Gastroesophageal sphincter (tissue), 4 donors: Measurements from ENCODE around the gene ASIC4. TPM values are rescaled to one million over a fixed set of nuclear protein-coding genes. Genes with fewer than 3 reads are reported as not detected.

Experiments used
- ATAC-seq: fragments of 150-250 bp; one replicate; pipeline ENCODE4 v1.9.1; 2016; ENCODE audit warnings: mild to moderate bottlenecking, moderate library complexity
- H3K27ac ChIP-seq, 4 donors: fragments of 200-600 bp; sonication (generic) in 3 of 4; 1 replicate in 3 of 4; 2 replicates in 1 of 4; pipeline ENCODE4 v1.5.1; 2016 to 2019
- H3K27me3 ChIP-seq: fragments of 200-600 bp; sonication (generic); one replicate; pipeline ENCODE4 v1.5.1; 2019
- H3K36me3 ChIP-seq, 2 donors: fragments of 200-600 bp; sonication (generic); one replicate each; pipeline ENCODE4 v1.5.1; 2019; ENCODE audit warnings: control low read depth in 1 of 2
- H3K4me1 ChIP-seq, 3 donors: fragments of 200-600 bp; sonication (generic); 1 replicate in 2 of 3; 2 replicates in 1 of 3; pipeline ENCODE4 v1.5.1; 2016 to 2019; ENCODE audit warnings: control low read depth in 2 of 3
- H3K4me3 ChIP-seq, 2 donors: fragments of 200-600 bp; sonication (generic); one replicate each; pipeline ENCODE4 v1.5.1; 2019; ENCODE audit warnings: mild to moderate bottlenecking in 1 of 2, moderate library complexity in 1 of 2
- H3K9me3 ChIP-seq, 3 donors: fragments of 200-600 bp; sonication (generic); one replicate each; pipeline ENCODE4 v1.5.1; 2017 to 2019; ENCODE audit warnings: control low read depth in 2 of 3
- EP300 ChIP-seq: sonication (generic); formaldehyde crosslinking; IDR thresholded peaks from one replicate; pipeline ENCODE4 v1.6.1; 2017; ENCODE audit warnings: antibody characterized with exemption, mild to moderate bottlenecking
- POLR2A ChIP-seq, 2 donors: fragments of 450-650 bp; IDR thresholded peaks; one replicate each; pipeline ENCODE4 v1.6.1; 2017; ENCODE audit warnings: antibody characterized with exemption in 2 of 2, mild to moderate bottlenecking in 2 of 2, moderate library complexity in 1 of 2
- POLR2AphosphoS5 ChIP-seq: sonication (generic); formaldehyde crosslinking; IDR thresholded peaks from one replicate; pipeline ENCODE4 v1.6.1; 2017; ENCODE audit warnings: antibody characterized with exemption
- WGBS, 2 donors: methylation state at CpG; one replicate each; pipeline ENCODE4 v1.1.5; 2018; ENCODE audit warnings: low coverage in 1 of 2; 5-methylcytosine and 5-hydroxymethylcytosine counted together
- total RNA-seq, 4 donors: library from RNA; depleted of rRNA; stranded (reverse); fragments of >200 nt; gene quantifications; one replicate each; pipeline ENCODE4 v1.1.0, GENCODE V29; 2016
- TF ChIP-seq, protein P1 (sequence below), 4 experiments: fragments of 200-600 bp in 2 of 4; fragments of 450-650 bp in 2 of 4; sonication (generic) in 1 of 4; IDR thresholded peaks; one replicate each; pipeline ENCODE4 v1.5.1; 2017 to 2019; ENCODE audit warnings: antibody characterized with exemption in 4 of 4, mild to moderate bottlenecking in 2 of 4, moderate library complexity in 2 of 4

ASIC4 gene
- total RNA-seq, 4 donors from 2014 or later, result 0.16 TPM; not detected in 3

DNA sequence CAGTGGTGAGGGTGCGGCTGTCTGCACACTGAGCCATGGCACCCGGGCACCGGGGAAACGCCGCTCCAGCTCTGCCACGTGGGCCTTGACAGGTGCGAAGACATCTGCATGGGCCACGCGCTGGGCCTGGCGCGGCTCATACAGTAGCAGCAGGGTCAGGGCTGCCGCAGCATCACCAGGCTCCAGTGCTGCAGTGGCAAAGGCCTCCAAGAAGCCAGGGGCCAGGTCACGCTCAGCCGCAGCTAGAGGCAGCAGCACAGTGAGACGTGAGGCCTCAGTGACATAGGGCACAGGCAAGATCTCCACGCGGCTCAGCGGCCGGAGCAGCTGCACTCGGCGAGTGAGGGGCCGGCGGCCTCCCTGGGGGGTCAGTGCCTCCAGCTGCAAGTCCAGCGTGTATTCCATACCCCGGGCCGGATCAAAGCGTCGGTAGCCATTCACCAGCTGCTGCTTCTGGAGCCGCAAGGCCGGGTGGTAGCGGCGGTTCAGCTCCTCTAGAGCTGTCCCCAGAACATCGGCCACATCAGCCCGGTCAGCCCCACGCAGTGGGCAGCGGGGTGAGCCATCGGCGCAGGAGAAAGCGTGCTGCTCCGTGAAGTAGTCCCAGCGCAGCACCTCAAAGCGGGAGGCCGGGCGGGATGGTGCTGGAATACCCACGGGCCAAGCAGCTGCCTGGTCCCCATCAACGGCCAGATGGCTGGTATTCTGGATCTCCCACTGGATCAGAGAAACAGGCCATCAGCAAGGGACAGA lies 25.8 kb downstream of the ASIC4 start:
- Histone ChIP-seq H3K27me3 (no peaks in the 10 kb centered on the region), H3K9me3 (no peaks in the 10 kb centered on the region), H3K27ac (no peak overlapping the region), H3K4me1 (peaks cover 0 to 56% (median 14%) of the 10 kb centered on the region in 3 donors), H3K36me3 (peaks cover 0 to 29% of the 10 kb centered on the region in 2 donors), H3K4me3 (no peak overlapping the region)
- WGBS, 2 donors, result 80 to 91% methylated on average over 1 to 14 of the region's 46 CpGs
- TF ChIP-seq, protein P1, sequence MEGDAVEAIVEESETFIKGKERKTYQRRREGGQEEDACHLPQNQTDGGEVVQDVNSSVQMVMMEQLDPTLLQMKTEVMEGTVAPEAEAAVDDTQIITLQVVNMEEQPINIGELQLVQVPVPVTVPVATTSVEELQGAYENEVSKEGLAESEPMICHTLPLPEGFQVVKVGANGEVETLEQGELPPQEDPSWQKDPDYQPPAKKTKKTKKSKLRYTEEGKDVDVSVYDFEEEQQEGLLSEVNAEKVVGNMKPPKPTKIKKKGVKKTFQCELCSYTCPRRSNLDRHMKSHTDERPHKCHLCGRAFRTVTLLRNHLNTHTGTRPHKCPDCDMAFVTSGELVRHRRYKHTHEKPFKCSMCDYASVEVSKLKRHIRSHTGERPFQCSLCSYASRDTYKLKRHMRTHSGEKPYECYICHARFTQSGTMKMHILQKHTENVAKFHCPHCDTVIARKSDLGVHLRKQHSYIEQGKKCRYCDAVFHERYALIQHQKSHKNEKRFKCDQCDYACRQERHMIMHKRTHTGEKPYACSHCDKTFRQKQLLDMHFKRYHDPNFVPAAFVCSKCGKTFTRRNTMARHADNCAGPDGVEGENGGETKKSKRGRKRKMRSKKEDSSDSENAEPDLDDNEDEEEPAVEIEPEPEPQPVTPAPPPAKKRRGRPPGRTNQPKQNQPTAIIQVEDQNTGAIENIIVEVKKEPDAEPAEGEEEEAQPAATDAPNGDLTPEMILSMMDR (IDR thresholded peaks at IDR 0.05), result no peak
- TF ChIP-seq POLR2A (IDR thresholded peaks at IDR 0.05), result no peak
- no peak for TF ChIP-seq EP300
- no peak for TF ChIP-seq POLR2AphosphoS5
- no peak for ATAC-seq

DNA sequence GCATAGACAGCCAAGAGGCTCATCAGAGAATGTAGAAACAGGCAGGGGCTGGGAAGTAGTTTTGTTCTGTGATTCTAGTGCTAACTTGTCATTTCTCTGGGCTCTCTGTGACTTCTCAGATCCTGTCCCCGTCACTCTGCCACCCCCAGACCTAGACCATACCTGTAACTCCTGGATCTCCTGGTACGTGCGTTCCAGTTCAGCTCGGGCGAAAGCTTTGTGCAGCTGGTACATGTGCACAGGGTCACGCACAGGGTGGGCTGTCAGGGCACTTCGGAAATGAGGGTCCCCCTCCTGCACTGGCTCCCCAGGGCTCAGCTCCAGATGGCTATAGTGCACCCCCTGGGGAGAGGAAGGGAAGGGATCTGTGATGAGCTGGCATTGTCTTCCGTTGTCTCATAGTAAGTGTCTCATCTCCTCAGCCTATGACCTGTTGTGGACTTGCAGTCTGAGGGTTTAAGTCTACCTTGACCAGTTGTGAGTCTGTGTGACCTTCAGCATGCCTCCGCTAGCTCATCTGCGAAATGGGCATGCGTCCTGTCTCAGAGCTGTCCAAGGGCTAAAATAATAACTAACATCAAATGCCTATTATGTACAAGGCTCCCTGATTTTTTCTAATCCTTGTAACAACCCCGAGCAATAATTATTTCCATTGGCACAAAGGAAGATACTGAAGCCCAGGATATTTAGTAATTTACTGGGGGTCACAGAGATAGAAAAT lies 26.7 kb downstream of the ASIC4 start:
- Histone ChIP-seq H3K36me3 (peaks cover 0 to 29% of the 10 kb centered on the region in 2 donors), H3K27me3 (no peaks in the 10 kb centered on the region), H3K27ac (no peak overlapping the region), H3K4me3 (no peak overlapping the region), H3K4me1 (peaks cover 0 to 61% (median 14%) of the 10 kb centered on the region in 3 donors), H3K9me3 (no peaks in the 10 kb centered on the region)
- 70 to 94% methylated on average over 2 to 8 of the region's 12 CpGs for WGBS, 2 donors
- ATAC-seq, result no peak
- no peak for TF ChIP-seq POLR2AphosphoS5
- no peak for TF ChIP-seq EP300
- TF ChIP-seq, protein P1 (IDR thresholded peaks at IDR 0.05), result no peak

DNA sequence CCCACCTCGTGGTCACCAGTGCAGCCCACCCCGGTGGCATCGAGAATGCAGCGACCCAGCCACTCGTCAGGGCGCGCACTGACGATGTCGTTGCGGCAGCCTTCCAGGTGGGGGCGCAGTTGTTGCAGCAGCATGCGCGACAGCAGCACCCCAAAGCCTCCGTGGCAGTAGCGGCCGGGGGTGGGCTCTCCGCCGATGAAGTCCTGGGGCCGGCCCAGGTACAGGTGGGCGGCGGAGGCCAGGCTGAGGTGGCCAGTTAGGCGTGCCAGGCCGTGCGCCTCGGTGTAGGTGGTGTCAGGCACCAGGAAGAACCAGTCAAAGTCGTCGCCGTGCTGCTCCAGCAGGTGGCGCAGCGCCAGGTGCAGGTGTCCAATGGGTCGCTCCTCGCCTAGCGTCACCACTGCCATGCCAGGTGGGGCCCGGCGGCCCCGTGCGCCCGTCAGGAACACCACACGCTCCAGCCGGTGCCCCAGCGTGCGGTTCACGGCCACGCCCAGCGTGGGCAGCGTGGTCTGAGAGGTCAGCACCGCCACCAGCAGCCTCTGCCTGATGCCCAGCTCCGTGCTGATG lies 27.4 kb downstream of the ASIC4 start:
- TF ChIP-seq POLR2A (IDR thresholded peaks at IDR 0.05), result no peak
- peak; percentile 6 for TF ChIP-seq POLR2AphosphoS5
- TF ChIP-seq, protein P1 (IDR thresholded peaks at IDR 0.05), result peak in 3 of 4 experiments; percentile 85 to 91 (median 90)
- ATAC-seq, result no peak
- peak overlapping the region in 1 of 2 donors; percentile 28 for H3K4me3 ChIP-seq
- H3K27ac ChIP-seq, result peak overlapping the region in 3 of 4 donors; percentile 92 to 96 (median 94)
- H3K27me3 ChIP-seq, result no peaks in the 10 kb centered on the region
- H3K4me1 ChIP-seq, result peaks cover 0 to 61% (median 14%) of the 10 kb centered on the region in 3 donors
- 0% methylated on average over 1 of the region's 48 CpGs; no CpG with 5 or more reads in 1 of the 2 donors for WGBS, 2 donors
- no peaks in the 10 kb centered on the region for H3K9me3 ChIP-seq
- peaks cover 0 to 29% of the 10 kb centered on the region in 2 donors for H3K36me3 ChIP-seq

DNA sequence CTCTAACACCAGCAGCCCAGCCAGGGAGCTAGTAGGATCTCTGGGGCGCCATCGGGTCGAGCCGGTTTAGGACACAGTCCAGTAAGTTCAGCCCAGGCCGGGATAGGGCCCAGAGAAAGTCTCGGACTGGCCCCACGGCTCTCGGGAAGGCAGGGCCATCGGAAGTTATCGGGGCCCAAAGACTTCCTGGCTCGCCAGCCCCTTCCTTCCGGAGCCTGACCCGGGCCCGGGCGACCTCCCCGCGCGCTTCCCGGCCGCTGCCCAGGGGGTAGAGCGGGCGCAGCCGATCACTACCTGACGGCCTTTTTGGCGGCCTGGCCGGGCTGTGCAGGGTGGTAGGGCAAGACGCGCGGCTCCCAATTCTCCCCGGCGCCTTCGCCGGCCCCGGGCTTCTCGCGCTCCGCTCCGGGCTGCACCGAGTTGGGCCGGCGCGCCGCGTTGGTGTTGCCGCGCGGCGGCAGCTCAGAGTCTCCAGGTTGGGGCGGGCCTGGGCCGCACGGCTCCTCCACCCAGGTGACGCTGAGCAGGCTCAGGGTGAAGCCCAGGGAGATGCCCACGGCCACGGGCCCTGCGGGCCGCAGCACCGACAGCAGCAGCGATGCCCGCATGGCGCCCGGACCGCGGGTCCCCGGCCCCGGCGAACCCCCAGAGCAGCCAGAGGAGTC lies 28.8 kb downstream of the ASIC4 start:
- H3K36me3 ChIP-seq, result peaks cover 0 to 39% of the 10 kb centered on the region in 2 donors
- peaks cover 0 to 54% (median 14%) of the 10 kb centered on the region in 3 donors for H3K4me1 ChIP-seq
- peak overlapping the region; percentile 72 to 96 (median 93) for H3K27ac ChIP-seq
- ATAC-seq, result peak; percentile 42
- no peak for TF ChIP-seq POLR2A (IDR thresholded peaks at IDR 0.05)
- TF ChIP-seq, protein P1 (IDR thresholded peaks at IDR 0.05), result peak in 2 of 4 experiments; percentile 4 to 26
- no peaks in the 10 kb centered on the region for H3K9me3 ChIP-seq
- H3K27me3 ChIP-seq, result no peaks in the 10 kb centered on the region
- WGBS, 2 donors, result no CpG with 5 or more reads among the region's 66 CpGs
- H3K4me3 ChIP-seq, result peak overlapping the region; percentile 59 to 91
